Fibroblast of skin of left biceps (primary cell): ENCODE measurements around the gene CTBP1.

Experiments
- DNase-seq, 2 experiments: peaks; one replicate each; pipeline ENCODE4 v3.0.0-alpha.2; 2013; ENCODE audit warnings: low read depth in 2 of 2

Gene CTBP1

DNA sequence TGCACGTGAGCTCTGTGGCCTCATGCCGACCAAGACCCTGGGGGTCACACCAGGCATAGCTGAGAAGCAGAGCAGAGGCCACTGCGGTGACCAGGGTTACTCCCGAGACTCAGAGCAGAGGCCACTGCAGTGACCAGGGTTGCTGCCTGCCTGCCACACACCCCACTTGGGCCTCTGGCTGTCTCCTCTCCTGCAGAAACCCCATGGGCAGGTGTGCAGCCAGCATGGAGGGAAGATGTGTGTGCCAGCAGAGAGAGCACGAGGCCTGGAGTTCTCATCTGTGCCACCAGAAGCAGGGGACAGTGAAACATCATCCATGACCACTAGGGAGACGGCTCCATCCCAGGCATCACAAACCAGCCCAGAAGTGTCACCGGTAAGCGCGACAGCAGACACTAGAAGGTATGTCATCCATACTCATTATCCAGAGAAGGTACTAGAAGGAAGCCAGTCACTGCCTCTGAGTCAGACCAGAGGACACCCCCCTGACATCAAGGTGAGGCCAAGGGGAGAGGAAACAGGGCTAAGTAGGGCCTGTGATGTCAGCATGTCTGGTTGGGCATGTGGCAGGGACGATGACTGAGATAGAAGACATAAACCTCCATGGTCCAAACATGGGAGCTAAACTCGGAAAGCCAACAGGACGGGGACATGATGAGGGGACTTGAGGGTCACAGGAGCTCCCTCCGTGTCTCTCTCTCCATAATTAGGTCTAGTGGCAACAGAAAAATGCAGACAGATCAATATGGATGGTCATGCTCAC is 52.3 kb downstream of the CTBP1 start:
- no peak for DNase-seq

DNA sequence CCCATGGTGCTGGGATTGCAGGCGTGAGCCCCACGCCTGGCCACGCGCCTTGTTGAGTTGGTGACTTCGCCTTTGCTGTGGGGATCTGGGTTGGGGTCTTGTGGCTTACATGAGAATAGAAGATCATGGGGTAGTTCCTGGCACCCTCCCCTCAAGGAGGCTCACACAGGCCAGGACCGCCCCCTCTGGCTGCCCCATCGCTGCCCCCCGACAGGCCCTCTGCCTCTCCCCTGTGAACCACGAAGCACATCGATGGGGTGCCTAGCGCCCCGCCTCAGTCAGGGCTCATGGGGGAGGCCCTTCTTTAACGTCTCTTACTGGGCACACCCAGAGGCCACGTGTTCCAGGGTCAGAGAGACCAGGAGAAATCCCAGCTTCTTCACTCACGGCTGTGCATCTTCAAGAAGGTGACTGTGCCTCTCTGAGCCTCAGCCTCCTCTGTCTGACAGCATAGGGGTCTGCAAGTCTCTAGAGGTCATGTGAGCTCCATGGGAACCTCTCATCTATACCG is 53.0 kb downstream of the CTBP1 start:
- DNase-seq = no peak

DNA sequence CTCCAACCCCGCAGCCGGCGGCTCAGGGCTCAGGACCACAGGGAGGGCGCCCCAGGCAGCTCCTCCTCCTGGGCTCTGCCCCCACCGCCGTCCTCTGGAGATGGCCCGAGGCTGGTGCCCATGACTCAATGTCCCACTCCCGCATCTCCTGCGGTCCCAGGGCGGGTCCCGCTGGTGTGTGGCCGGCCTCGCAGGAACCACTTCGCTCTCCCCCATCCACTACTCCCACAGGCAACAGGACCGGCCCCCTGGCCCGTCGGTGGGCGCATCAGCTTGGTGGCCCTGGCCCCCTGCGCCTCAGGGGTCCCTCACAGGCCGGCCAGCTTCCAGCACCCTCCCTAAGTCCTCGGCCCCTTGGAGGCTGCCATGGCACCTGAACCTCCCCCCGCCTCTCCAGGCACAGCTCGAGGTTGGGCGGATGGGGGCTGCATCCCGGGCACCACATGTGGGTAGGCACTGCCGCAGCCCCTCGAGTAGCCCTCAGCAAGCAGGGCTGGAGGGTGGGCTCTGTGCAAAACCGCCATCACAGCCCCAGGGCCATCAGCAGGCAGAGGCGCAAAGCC is 53.7 kb downstream of the CTBP1 start:
- DNase-seq = no peak

GRCh38 chr4:1194010-1194900 is 54.7 kb downstream of the CTBP1 start:
- no peak for DNase-seq

GRCh38 chr4:1193206-1194009 is 55.5 kb downstream of the CTBP1 start:
- no peak for DNase-seq

GRCh38 chr4:1192493-1193205 is 56.3 kb downstream of the CTBP1 start:
- no peak for DNase-seq

DNA sequence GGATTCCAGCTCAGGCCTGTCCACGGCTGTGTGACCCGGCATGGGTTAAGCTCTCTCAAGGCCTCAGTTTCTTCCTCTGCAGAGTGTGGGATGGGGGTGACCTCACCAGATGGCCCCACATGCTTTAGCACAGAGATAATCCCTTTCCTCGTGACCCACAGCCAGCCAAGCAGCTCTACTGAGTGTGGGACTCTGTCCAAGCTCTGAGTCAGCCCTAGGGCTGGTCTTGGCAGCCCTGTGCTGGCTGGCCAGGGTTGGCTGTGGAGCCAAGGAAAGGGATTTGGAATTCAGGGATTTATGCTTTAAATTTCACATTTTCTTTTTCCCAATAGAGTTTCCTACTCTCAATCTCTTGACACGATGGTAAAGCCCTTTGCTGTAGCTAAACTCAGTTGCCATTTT is 56.8 kb downstream of the CTBP1 start:
- DNase-seq = peak; percentile 88 to 89

GRCh38 chr4:1191621-1192020 is 57.3 kb downstream of the CTBP1 start:
- no peak for DNase-seq

DNA sequence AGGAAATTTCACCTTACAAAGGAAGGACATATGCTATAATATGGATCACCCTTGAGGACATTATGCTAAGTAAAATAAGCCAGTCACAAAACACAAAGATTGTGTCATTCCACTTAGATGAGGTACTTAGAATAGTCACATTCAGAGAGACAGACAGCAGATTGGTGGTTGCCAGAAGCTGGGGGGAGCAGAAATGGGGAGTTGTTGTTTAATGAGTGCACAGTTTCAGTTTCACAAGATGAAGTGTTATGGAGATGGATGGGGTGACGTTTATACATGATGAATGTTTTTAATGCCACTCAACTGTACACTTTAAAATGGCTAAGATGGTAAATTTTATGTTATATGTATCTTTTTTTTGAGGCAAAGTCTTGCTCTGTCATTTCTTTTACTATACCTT is 61.7 kb downstream of the CTBP1 start:
- no peak for DNase-seq

- DNase-seq = no peak
Observed at GRCh38 chr4:1183985-1184773, 64.8 kb downstream of the CTBP1 start.

DNA sequence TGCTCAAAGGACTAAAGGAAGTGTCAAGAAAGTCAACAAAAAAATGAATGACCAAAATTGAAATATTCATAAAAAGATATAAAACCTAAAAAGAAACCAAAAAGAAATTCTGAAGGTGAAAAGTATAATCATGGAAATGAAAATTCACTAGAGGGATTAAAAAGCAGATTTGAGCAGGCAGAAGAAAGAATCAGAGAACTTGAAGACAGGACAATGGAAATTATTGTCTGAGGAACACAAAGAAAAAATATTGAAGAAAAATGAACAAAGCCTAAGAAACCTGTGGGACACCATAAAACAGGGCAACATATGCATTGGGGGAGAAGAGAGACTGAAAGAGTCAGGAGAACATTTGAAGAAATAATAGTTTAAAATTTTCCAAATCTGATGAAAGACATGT is 66.6 kb downstream of the CTBP1 start:
- DNase-seq = no peak

DNA sequence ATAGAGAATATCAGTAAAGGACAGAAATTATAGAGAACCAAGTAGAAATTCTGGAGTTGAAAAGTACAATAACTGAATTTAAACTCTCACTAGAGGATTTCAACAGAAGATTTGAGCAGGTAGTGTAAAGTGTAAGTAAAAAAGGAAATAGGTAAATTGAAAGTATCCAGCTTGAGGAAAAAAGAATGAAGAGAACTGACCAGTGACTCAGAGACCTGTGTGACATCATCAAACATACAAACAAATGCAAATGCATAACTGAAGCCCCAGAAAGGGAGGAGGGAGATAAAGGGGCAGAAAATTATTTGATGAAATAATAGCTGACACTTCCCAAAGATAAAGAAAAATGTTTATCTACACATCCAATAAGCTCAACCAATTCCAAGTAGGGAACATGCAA is 68.3 kb downstream of the CTBP1 start:
- no peak for DNase-seq

- no peak for DNase-seq
Observed at GRCh38 chr4:1179976-1180375, 69.0 kb downstream of the CTBP1 start.

- no peak for DNase-seq
Observed at GRCh38 chr4:1179089-1179441, 69.9 kb downstream of the CTBP1 start.

GRCh38 chr4:1178300-1179088 is 70.4 kb downstream of the CTBP1 start:
- no peak for DNase-seq

GRCh38 chr4:1177274-1178141 is 71.4 kb downstream of the CTBP1 start:
- DNase-seq = no peak

DNA sequence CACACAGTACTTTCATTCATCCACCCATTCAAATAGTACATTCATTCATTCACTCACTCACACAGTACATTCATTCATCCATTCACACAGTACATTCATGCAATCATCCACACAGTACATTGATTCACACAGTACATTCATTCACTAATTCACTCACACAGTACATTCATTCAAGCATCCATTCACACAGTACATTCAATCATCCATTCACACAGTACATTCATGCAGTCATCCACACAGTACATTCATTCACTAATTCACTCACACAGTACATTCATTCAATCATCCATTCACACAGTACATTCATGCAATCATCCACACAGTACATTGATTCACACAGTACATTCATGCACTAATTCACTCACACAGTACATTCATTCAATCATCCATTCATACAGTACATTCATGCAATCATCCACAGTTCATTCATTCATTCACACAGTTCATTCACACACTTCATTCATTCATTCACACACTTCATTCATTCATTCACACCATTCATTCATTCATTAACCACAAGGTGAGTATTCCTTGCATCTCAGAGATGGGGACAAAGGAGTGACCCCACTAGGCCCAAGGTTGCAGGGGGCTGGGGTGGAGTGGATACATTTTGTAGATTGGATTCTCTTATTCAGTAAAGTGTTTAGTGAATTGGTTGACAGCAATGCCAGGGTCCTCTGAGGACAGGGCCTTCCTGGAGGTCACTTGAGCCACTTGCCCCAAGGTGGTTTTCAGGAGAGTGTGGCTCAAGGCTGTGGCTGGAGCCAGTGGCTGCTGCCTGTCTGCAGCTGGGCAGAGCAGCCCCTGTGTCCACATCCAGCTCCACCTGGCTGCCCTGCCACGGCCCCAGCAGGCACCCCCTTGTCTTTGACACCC is 72.3 kb downstream of the CTBP1 start:
- DNase-seq = no peak
